Endometrial microvascular endothelial cells (primary cell): ENCODE measurements around the gene ATP7B. TPM values are rescaled to one million over a fixed set of nuclear protein-coding genes. Genes with fewer than 3 reads are reported as not detected.

ENCODE experiments used
- in situ Hi-C: cut with HindIII; loops from 2 replicates; pipeline ENCODE4 v1.10.0; 2017; ENCODE audit warnings: low sequenced_read_pairs, low pct_unique_long_range_greater_than_20kb; ENCODE audit errors: inconsistent ontology term
- total RNA-seq: library from RNA; depleted of rRNA; stranded (reverse); fragments of >200 nt; gene quantifications from one replicate; pipeline ENCODE4 v1.2.3, GENCODE V29; 2015; ENCODE audit errors: inconsistent ontology term

ATP7B gene
- total RNA-seq, 1 donor from 2014 or later: 8.3 TPM

DNA sequence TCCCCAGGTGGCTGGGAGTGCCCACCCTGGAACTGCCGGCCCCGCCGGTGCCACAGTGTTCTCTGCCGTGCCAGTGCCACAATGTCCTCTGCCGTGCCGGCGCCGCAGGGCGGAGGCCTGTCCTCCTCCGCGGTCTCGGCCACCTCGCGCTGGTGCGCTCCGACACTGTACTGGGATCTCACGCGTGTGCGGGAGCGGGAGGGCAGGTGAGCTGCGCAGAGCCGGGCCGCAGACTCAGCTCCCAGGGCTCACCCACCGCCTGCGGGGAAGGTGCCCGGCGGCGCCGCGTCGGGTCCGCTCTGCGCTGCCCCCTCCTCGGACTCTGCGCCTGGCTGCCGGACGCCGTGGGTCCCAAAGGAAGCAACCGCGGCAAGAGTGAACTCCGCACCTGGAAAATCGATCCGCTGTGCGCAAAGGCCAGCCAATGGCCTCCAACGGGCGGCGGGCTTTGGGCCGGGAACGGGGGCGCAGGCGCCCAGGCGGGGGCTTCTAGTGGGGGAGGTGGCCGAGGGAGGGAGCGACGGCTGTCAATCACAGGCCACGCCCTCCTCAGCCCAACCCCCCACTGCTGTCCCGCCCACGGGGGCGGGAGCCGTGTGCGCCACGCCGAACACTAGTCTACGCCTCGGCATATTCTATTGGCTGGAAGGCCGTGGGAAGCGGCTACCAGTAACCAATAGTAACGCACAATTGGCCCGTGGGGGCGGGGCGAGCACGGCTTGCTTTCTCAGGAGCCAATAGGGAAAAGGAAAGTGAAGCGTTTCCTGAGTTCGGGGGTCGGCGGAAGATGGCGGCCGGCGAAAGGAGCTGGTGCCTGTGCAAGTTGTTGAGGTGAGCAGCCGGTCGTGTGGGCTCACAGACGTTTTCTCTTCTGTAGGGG lies 622 bp upstream of the ATP7B start, which contains the start of gene ALG11:
Gene ALG11, plus strand, starts transcription at position 767 of the 880 bp plus-strand sequence. Its CDS starts 21 bp downstream, at position 788.
- in situ Hi-C loops: no loop called here

DNA sequence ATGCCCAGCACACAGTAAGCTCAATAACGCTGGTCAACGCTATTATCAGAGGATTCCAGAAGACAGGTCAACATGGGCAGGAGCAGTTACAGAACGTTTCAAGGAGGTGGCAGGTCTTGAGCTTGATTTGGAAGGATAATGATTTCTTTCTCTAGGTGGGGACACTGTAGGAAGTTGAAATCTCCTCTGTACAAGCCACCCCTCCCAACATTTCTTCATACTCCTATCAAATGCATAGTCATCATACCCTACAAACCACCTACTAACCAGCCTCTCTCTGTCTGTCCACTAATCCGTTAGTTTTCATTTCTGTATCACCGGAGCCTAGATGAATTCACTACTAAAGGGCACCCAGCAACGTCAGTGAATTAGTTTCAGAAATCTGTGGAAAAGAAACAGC lies 1.3 kb downstream of the ATP7B start:
- in situ Hi-C loops: no loop called here

- in situ Hi-C loops: no loop called here
These were observed 4.6 kb downstream of the ATP7B start for GRCh38 chr13:52006523-52007245.

DNA sequence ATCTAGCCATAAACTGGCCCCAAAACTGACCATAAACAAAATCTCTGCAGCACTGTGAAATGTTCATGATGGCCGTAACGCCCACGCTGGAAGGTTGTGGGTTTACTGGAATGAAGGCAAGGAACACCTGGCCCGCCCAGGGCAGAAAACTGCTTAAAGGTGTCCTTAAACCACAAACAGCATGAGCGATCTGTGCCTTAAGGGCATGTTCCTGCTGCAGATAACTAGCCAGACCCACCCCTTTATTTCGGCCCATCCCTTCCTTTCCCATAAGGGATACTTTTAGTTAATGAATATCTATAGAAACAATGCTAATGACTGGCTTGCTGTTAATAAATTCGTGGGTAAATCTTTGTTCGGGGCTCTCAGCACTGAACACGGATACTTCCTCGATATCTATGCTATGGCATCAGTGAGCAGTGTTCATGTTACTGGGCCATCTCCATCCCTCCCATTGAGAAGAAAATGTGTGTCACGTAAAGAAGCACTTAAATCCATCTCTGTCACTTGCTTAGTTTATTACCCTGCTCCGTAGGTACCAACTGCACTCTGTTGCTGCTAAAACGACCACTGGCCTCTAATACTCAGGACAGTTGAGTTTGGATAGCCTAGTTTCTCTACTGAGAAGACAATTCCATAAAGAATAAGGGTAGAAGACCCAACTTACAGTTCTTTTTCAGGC lies 5.3 kb downstream of the ATP7B start:
- in situ Hi-C loops: no loop called here

DNA sequence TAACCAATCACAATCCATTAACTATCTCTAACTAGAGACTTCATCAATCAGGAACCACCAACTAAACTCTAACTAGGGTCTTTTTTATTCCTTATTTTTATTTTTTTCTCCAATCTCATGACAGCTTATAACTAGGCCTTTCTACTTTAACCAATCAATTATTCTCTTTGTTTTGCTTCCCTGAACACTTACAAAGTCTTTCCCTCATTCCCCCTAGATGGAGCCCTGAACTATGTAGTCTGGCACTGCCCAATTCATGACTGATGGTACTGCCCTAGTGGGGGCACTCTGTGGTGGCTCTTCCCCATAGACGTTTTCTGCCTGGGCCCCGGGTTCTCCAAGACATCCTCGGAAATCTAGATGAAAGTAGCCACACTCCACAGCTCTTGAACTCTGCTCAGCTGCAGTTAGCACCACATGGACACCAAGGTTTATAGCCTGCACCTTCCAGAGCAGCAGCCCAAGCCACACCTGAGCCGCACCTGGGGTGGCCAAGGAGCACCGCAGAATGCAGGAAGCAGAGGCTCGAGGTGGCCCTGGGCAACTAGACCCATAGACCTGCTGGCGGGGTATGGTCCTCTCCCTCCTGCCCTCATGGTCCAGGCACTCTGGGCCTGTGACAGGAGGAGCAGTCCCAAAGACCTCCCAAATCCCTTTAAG lies 6.6 kb downstream of the ATP7B start:
- in situ Hi-C loops: no loop called here

GRCh38 chr13:52003541-52003940 lies 7.7 kb downstream of the ATP7B start:
- in situ Hi-C loops: no loop called here

DNA sequence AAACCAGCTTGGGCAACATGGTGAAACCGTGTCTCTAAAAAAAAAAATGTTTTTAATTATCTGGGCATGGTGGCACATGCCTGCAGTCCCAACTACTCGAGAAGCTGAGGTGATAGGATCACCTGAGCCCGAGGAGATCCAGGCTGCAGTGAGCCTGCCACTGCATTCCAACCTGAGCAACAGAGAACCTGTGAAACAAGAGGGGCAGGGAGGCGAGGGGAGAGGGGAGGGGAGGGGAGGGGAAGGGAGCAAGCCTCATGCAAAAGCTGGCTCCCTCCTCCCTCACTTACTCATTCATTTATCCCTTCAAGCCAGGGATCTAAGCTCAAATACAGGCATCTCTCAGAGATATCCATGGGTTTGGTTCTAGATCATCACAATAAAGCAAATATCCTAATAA lies 8.9 kb downstream of the ATP7B start:
- in situ Hi-C loops: no loop called here

- in situ Hi-C loops: no loop called here
These were observed 10.0 kb downstream of the ATP7B start for GRCh38 chr13:52001120-52001731.

- in situ Hi-C loops: no loop called here
These were observed 11.3 kb downstream of the ATP7B start for GRCh38 chr13:51999921-52000320.

DNA sequence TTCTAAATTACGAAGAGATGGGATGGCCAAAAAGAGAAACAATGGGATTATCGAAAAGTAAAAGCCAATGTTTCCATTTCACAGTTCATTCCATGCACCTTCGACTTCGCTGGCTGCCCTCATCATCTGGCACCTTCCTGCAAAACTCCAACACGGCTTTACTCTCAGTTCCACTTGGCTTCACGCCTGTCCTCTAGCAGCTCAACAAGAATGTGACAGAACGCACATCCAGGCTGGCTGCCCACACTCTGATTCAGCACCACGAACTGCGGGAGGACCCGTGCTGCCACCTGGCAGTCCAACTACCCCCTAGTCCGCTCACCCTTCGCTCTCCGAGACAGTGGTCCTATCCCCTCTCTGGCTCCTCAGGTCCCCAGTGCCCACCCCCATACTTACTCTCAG lies 11.7 kb downstream of the ATP7B start:
- in situ Hi-C loops: no loop called here

DNA sequence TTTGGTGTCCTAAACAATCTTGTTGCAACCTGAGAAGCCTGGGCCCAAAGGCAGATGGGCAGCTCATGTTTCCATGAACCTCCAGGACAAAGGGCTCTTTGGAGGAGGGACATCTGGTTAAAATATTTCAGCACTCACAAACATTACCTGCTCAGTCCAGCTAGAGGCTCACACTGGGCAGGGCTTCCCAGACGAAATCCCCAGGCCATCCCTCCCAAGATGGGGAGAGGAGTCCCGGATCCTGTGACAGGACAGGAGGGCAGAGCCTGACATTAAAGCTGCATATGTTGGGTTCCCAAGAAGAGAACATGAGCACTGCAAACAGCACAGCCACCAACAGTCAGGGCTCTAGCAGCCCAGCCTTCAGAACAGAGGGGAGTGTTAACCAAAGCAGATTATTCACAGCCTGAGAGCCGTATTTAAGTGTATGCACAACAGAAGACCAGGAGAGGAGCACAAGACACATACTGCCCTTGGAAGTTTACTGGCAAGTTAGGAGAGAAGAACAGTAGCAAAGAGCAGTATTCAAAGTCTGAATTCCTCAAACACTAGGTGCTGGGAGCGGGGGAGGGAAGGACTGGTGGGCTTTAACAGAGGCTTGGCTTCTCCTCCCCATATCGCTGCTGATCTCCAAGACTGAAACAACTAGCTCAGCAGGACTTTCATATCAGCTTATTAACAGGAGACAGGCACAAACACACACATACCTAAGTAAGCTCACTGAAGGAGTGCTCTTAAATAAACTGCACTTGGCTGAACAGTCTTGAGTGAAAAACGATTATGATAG lies 12.3 kb downstream of the ATP7B start:
- in situ Hi-C loops: no loop called here

GRCh38 chr13:51997641-51998330 lies 13.5 kb downstream of the ATP7B start:
- in situ Hi-C loops: no loop called here

- in situ Hi-C loops: no loop called here
These were observed 14.1 kb downstream of the ATP7B start for GRCh38 chr13:51997186-51997585.

DNA sequence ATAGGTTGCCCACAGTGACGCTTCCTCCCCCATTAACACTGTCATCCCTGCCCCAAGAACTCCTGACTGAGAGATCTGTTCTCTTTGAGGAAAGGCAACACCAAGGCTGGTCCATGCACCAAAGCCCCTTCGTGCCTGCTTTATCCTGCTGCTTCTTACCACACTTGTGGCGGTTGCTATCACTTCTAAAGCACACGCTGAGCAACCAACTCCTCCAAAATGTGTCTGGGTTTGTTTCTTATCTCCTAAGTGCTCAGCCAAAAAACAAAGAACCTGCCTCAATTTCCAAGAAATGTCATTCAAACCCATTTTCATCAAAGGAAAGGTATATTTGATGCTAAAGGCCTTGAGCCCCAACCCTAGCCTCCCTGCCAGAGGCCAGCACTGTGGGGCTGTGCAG lies 14.6 kb downstream of the ATP7B start:
- in situ Hi-C loops: no loop called here

DNA sequence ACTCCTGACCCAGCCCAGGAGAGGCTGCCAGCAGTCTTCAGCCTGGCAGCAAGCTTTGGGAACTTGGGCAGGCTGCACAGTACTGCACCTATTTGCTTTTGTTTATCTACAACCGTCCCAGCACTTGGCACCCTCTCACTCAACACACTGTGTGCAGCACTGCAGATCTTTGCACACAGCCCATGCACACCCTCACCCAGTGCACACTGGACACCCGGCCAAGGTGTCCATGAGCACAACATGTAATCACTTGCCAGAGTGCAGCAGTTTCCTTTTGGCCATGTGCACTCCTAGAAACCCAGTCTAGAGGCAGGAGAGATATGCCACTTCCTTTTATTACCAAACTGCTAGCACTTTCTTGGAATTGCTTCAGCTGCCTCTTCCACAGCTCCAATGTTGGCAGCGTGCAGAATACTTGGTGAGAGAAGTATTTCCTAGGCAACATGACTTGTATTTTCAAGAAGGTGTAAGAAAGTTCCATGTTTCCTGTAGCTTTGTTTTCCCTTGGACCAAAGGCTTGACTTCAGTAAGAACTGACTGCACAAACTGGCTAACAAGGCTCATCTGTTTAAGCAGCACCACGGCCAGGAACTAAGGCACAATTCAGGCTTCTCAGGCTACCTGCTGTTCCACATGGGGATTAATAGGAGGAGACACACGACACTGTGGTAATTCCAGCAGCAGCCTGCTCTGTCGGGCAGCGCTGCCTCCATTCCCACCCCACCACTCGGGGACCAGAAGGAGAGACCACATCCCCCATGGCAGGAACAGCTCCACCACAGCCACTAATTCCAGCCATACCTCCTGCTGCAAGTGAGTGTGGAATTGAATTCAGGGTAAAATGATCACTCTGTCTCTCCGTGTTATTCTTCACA lies 15.3 kb downstream of the ATP7B start:
- in situ Hi-C loops: no loop called here

GRCh38 chr13:51993713-51994112 lies 17.5 kb downstream of the ATP7B start:
- in situ Hi-C loops: no loop called here
